ENCODE data around the gene RAB10.
"Not testable (repeated sequence)": the region's sequence is repeated elsewhere in the genome, so short reads cannot be mapped to it uniquely, and the experiment has no call there.

Gene RAB10

GRCh38 chr2:26033818-26034636, at the start of gene RAB10:
Gene RAB10, plus strand, starts transcription at chr2:26034084. Its CDS starts 525 bp downstream, at chr2:26034609.
- peak; percentile 98 to 99 for DNase-seq (ENCODE audit: low read depth in 1 of 2, low spot score in 1 of 2)

- no peak for DNase-seq (ENCODE audit: low read depth in 1 of 2, low spot score in 1 of 2)
Measured at GRCh38 chr2:25988134-25988533, 45.8 kb upstream of the RAB10 start.

- no peak for DNase-seq (ENCODE audit: low read depth in 1 of 2, low spot score in 1 of 2)
Measured at GRCh38 chr2:25989154-25989553, 44.7 kb upstream of the RAB10 start.

GRCh38 chr2:25991965-25992364, 41.9 kb upstream of the RAB10 start:
- DNase-seq (ENCODE audit: low read depth in 1 of 2, low spot score in 1 of 2): no peak

- DNase-seq (ENCODE audit: low read depth in 1 of 2, low spot score in 1 of 2): no peak
Measured at GRCh38 chr2:25992556-25992955, 41.3 kb upstream of the RAB10 start.

DNA sequence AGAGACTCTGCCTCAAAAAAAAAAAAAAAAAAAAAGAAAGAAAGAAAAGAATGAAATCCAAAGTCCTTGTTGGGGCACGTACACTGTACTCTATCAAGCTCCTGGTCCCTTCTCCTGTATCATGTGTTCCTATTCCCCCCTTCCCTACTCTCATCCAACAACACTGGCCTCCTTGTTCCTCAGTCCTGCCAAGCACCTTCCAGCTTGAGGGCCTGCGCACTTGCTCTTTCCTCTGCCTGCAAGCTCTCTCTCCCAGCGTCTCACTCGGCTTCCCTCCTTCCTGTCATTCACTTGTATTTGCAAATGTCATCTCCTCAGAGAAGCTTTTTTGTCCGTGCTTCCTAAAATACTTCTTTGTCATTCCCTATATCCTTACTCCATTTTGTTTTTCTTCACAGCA, 40.8 kb upstream of the RAB10 start:
- DNase-seq (ENCODE audit: low read depth in 1 of 2, low spot score in 1 of 2): no peak

DNA sequence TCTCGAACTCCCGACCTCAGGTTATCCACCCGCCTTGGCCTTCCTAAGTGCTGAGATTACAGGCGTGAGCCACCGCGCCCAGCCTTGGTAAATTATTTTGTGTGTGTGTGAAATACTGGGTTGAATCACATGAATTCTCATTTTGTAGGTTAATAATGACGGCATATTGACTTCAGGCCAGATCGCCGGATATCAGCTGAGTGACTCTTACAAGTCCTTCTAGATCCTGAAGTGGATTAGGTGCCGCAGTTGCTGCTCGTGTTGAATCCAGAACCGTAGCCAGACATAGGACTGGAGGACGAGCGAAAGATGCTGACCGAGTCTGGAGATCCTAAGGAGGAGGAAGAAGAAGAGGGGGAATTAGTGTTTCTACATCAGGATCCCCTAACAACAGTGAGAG, 39.4 kb upstream of the RAB10 start:
- no peak for DNase-seq (ENCODE audit: low read depth in 1 of 2, low spot score in 1 of 2)

DNA sequence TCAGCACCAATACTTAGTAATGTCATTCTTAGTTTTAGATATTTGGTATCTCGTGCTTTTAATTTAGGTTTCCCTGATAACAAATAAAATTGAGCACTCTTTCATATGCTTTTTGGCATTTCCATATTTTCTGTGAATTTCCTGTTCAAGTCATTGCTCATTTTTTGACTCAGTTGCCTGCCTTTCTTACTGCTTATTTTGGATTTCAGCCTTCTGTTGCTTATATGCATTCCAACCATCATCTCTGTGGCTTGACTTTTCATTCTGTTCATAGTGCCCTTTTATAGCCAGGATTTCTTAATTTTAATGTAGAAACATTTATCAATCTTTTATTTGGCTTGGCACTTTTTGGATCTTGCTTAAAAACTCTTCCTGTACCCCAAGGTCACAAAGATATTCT, 37.0 kb upstream of the RAB10 start:
- DNase-seq (ENCODE audit: low read depth in 1 of 2, low spot score in 1 of 2): no peak

DNA sequence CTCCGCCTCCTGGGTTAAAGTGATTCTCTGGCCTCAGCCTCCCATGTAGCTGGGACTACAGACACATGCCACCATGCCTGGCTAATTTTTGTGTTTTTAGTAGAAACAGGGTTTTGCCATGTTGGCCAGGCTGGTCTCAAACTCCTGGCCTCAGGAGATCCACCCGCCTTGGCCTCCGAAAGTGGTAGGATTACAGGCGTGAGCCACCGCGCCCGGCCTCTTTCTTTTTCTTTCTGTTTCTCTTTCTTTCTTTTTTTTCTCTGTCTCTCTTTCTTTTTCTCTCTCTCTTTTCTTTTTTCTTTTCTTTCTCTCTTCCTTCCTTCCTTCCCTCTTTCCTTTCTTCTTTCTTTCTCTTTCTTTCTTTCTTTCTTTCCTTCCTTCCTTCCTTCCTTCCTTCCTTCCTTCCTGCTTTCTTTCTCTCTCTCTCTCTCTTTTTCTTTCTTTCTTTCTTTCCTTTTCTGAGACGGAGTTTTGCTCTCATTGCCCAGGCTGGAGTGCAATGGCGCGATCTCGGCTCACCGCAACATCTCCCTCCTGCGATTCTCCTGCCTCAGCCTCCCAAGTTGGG, 35.0 kb upstream of the RAB10 start:
- not testable (repeated sequence) for DNase-seq (ENCODE audit: low read depth in 1 of 2, low spot score in 1 of 2)

GRCh38 chr2:25999406-25999805, 34.5 kb upstream of the RAB10 start:
- DNase-seq (ENCODE audit: low read depth in 1 of 2, low spot score in 1 of 2): not testable (repeated sequence)

DNA sequence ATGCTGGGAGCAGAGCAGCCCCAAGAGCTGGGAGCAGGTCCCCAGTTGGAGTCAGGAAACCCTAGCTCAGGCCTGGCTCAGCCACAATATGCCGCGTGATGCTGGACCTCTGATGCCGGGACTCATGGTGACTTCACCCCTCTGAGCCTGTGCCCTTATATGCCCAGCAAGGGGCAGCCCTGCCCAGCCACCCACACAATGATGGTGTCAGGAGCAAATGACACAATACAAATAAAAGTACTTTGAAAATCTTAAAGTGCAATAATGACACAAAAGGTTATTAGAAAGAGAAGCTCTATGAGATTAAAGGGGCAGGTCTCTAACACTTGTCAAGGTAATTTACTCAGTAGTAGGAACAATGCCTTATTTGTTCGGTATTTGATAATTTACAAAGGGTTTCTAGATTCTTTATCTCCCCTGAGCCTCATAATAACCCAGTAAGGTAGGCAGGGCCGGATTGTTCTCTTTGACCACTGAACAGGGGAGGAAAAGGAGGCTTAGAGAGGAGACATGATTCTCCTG, 33.3 kb upstream of the RAB10 start:
- DNase-seq (ENCODE audit: low read depth in 1 of 2, low spot score in 1 of 2): no peak

DNA sequence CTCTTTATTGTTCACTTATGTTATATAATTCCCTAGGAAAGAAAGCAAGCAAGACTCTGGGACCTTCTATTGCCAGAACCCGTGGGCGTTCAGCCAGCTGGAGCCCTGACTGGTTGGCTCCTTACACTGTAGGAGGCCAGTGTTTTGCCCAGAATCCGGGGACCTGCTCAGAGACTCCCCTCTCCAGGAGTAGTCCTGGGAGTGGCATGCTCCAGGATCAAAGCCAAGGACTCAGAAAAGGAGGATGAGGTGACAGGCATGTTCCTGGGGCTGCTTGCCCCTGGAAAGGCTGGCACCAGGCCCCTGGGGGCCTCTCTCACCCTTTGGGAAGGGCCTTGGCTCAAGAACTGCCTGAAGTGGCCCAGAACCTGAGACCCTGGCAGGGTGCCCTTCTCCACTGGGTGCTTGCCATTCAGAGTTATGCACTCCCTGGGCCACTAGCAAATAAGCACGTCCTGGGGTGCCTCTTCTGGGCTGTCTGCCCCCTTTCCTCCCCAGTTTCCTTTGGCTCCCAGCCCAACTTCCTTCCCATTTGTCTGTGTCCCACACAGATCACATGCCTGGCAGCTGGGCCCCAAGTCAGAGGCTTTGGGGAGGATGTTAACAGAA, 32.0 kb upstream of the RAB10 start:
- no peak for DNase-seq (ENCODE audit: low read depth in 1 of 2, low spot score in 1 of 2)

DNA sequence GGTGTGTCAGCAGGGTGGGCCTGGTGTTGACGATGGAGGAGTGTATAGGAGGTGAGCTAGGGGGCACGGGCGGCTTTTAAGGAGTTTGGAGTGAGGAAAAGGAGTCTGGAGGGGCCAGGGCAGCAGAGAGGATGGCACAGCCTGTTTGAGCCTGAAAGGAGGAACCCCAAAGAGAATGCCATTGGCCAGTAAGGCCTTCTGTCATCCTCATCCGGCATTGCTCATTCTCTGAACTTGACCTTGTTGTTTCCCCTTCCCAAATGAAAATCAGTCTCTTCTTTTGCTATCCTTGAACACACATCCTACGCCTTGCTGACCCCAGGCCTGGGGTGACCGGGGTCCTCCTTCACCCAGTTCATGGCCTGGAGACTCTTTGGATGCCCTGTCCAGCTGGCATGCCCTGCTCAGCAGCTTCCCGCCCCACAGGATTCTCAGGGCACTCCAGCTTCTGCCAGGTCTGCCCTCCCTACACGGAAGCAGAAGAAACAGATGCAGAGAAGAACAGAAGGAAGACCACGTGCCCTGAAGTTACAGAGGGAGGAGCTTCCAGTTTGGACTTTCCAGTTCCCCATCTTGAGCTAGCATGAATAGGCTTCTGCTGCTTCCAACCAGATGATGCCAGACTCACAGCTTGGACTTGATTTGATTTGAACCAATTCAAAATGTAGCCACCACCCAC, 31.1 kb upstream of the RAB10 start:
- DNase-seq (ENCODE audit: low read depth in 1 of 2, low spot score in 1 of 2): no peak

DNA sequence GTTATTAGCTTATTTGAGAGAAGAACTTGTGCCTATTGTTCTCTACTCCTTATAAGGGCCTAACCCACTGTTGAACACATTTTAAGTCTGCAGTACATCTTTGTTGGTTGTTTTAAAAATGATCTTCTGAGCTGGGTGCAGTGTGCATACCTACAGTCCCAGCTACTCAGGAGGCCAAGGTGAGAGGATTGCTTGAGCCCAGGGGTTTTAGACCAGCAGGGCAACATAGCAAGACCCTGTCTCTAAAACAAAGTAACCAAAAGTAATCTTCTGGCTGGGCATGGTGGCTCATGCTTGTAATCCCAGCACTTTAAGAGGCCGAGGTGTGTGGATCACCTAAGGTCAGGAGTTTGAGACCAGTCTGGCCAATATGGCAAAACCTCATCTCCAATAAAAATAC, 25.8 kb upstream of the RAB10 start:
- DNase-seq (ENCODE audit: low read depth in 1 of 2, low spot score in 1 of 2): no peak

DNA sequence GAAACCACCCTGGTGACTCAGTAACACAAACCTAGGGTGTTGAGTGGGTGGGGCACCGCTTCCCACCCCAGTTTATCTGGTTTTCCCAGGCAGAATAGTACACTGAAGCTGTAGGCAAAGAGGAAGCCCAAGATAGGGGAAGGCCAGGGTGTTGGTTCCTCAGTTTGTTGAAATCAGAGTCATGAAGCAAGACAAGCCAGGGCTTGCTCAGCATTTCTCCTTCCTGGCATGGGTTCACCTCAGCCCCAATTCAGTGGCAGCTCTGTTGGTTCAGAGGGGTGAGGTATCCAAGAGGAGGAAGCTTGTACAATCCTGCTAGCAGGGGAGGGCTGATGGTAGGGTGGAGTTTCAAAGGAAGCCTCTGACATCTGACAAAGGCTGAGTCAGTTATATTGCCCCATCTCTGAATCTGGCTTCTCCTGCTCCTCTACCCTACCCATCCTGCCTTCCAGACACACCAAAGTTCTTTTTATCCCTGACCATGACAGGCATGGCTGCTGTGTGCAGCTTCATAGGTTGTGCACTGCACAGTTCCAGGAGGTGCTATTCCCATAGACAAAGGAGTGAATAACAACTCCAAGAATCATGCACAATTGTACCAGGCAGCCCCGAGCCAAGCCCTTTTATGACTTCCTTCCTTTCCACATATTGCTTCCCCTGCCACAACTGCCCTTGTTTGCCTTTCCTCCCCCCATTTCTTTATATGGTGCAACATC, 24.9 kb upstream of the RAB10 start:
- no peak for DNase-seq (ENCODE audit: low read depth in 1 of 2, low spot score in 1 of 2)

DNA sequence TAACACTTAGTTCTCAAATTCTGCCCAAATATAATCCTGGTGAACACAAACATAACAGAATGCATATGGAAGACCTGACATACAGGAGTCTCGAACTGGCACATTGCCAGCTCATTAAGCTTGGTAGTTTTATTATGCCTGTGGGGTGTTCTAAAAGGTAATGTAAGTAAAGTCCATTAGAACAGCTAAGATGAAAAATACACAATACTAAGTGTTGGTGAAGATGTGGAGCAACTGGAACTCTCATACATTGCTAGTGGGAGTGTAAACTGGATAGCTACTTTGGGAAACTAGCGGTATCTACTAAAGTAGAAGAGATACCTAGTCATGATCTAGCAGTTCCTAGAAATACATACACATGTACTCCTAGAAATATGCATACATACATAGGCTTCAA, 24.3 kb upstream of the RAB10 start:
- no peak for DNase-seq (ENCODE audit: low read depth in 1 of 2, low spot score in 1 of 2)

GRCh38 chr2:26010943-26011342, 22.9 kb upstream of the RAB10 start:
- DNase-seq (ENCODE audit: low read depth in 1 of 2, low spot score in 1 of 2): no peak

- no peak for DNase-seq (ENCODE audit: low read depth in 1 of 2, low spot score in 1 of 2)
Measured at GRCh38 chr2:26011609-26011989, 22.3 kb upstream of the RAB10 start.

GRCh38 chr2:26011990-26012856, 21.7 kb upstream of the RAB10 start:
- no peak for DNase-seq (ENCODE audit: low read depth in 1 of 2, low spot score in 1 of 2)

GRCh38 chr2:26013668-26014067, 20.2 kb upstream of the RAB10 start:
- no peak for DNase-seq (ENCODE audit: low read depth in 1 of 2, low spot score in 1 of 2)
